HG03103 (cell line): ENCODE data around the gene GOLGA7B.
A peak's percentile ranks its signal among the peaks of the same experiment; 100 is the strongest.

ENCODE experiments used
- ATAC-seq: cut with Tn5 transposase; IDR thresholded peaks from one replicate; pipeline ENCODE4 v1.9.1; 2021; ENCODE audit warnings: low read depth; ENCODE audit not compliant: unreplicated experiment

Gene GOLGA7B

DNA sequence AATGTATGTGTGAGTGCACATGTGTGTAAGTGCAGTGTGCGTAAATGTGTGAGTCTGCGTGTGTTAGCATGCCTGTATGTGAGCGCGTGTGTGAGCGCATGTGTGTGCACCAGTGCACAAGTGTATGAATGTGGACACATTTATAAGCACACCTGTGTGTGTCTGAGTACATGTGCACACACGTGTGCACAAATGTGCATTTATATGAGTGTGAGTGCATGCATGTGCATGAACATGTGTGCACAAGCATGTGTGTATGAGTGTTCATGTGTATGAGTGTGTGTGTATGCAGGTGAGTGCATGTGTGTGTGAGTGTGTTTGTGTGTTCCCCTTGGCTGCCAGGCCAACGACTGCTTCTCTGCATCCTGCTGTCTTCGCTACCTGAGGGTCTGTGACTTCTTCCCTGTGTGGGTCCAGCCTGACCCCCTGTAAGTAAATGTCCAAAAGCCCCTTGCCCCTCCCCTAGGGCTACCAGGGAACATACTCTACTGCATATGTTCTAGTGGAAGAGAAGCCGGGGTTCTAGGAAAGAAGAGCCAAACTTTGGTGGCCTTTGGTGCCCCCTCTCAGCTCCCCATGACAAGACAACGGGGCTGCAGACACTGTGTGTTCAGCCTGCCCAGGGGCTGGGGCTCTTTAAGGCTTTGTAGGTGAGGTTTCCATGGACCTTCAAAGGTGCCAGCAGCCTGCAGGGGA lies 17.0 kb downstream of the GOLGA7B start:
- no peak for ATAC-seq

- no peak for ATAC-seq
Observed at GRCh38 chr10:97867220-97867800, 17.7 kb downstream of the GOLGA7B start.

DNA sequence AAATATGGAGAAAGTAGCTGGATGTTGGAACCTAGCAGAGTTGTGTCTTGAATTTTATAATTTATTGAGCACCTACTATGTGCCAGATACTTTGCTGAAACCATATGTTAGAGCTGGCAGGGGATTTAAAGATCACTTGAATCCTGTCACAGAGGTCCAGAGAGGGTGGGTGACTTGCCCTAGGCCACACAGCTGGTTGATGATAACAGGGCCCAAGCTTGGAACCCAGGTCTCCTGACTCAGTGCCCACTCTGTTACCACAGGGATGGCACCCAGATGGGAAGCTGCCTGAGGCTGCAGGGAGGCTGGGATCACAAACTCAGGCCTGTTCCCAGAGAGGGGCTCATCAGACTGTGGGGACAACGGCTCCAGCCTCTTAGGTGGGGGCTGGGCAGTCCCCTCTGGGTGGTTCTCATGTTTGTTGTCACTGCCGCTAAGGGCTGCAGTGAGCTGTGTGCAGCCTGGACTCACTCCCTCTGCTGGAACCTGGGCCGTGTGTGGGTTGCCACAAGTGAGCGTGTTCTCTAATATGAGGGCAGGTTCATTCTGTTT lies 18.6 kb downstream of the GOLGA7B start:
- no peak for ATAC-seq

GRCh38 chr10:97869091-97870042 lies 19.7 kb downstream of the GOLGA7B start:
- ATAC-seq = peak; percentile 97

GRCh38 chr10:97870990-97871389 lies 21.3 kb downstream of the GOLGA7B start:
- ATAC-seq = no peak

- ATAC-seq = no peak
Observed at GRCh38 chr10:97873569-97873968, 23.9 kb downstream of the GOLGA7B start.

DNA sequence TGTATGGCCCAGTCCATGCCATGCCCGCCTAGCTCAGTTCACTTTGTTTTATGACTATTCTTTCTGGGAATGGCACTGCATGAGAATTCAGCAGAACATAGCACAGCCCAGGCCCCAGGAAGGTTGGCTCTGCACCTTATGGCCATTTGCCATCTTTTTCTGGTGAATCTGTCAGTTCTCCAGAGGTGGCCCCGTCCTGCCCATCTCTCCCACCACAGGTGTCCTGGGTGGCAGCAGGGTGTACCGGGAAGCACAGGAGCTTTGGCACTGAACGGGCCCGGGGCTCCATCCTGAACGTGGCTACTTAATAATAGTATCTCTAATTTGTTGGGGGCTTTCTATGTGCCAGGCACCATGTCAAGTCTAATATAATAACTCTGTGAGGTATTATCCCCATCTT lies 24.7 kb downstream of the GOLGA7B start:
- ATAC-seq = no peak

DNA sequence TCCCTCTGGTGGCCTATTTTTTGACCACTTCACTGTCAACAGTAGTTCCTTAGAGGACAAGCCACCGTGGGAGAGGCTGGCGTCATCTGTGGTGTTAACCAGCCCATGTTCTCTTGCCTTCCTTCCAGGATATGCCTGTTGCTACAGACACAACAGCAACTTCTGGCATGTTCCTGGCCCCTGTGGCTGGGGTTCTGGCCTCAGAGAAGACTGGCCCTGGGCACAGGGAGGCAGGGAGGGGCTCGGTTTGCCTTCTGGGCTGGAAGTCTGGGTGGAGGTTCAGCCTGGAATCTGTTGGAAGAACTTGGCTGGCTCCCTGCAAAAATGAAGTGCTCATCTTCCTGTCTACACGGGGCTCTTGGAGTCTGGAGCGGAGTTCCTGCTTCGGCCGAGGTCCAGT lies 25.7 kb downstream of the GOLGA7B start:
- no peak for ATAC-seq

GRCh38 chr10:97876402-97876801 lies 26.8 kb downstream of the GOLGA7B start:
- ATAC-seq = no peak

DNA sequence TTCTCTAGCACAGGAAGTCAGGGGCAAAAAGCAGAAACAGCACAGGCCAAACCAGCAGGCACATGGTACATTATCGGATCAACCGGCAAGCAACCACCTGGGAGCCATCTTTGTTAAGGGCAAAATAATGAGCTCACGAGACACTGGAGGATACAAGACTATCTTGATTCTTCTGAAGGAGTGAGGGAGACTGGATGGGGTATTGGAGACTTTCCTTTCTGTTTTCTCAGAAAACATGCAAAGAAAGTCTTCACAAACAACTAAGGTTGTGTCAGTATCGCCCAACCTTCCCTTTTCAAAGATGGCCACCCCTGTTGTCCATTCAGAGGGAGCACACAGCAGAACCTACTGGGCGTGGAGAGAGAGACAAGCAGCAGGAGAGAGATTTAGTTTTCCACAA lies 29.6 kb downstream of the GOLGA7B start:
- no peak for ATAC-seq

GRCh38 chr10:97880109-97880508 lies 30.5 kb downstream of the GOLGA7B start:
- ATAC-seq = no peak

GRCh38 chr10:97882142-97883091 lies 32.8 kb downstream of the GOLGA7B start:
- ATAC-seq = no peak

- ATAC-seq = no peak
Observed at GRCh38 chr10:97883092-97883485, 33.4 kb downstream of the GOLGA7B start.

DNA sequence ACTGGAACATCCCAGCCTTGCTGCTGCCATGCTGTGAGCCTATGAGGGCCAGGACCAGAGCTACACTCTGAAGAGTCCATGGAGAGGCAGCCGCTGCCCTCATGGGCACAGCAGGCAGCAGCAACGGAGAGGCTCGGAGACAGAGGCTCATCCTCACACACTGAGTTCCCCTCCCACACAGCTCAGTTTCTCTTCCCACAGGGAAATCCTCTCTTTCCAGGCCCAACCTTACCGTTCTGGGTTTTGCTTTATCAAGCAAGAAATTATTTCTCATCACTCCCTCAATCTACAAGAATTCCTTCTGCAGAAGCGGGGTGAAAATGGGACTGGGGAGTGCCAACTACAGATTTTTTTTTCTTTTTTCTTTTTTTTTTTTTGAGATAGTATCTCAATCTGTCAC lies 36.6 kb downstream of the GOLGA7B start:
- no peak for ATAC-seq

DNA sequence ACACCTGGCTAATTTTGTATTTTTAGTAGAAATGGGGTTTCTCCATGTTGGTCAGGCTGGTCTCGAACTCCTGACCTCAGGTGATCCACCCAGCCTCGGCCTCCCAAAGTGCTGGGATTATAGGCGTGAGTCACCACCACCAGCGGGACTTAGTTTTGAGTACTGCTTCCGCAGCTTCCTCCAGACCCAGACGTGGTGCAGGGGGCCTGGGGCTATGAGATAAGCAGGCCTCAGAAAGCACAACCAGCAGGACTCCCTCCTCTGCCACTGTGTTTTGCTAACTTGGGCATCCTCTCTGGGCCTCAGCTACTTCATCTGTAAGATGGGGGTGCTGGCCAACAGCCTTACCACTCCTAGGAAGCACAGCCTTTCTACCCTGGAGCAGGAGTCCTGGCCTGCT lies 37.8 kb downstream of the GOLGA7B start:
- no peak for ATAC-seq

GRCh38 chr10:97888134-97888533 lies 38.5 kb downstream of the GOLGA7B start:
- ATAC-seq = no peak

DNA sequence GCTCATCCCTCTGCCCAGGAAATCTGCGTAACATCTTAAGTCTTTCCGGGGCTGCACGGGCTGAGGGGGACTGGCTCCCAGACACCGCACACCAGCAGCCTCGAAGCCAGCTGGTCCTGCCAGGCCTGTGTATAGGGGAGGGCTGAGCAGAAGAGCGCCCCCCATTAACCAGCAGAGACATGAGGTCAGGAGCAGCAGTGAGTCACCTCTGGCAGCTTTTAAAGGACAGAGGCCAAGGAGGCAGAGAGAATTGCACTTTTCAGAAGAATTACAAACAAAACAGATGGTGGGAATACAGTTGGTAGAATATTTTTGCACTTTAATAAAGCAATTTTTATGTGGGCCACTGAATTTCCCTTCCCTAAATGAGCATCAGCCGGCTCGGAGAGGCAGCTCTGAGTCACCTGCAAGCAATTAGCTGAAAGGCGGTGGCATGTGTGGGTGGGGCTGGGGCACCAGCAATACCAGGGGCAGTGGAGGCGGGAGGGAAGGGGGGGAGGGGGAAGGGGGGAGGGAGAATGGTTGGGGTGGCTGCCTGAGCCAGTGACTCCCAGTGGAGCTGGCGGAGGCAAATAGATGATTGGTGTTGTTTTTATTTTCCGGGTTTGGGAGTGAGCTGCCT lies 39.1 kb downstream of the GOLGA7B start:
- no peak for ATAC-seq

DNA sequence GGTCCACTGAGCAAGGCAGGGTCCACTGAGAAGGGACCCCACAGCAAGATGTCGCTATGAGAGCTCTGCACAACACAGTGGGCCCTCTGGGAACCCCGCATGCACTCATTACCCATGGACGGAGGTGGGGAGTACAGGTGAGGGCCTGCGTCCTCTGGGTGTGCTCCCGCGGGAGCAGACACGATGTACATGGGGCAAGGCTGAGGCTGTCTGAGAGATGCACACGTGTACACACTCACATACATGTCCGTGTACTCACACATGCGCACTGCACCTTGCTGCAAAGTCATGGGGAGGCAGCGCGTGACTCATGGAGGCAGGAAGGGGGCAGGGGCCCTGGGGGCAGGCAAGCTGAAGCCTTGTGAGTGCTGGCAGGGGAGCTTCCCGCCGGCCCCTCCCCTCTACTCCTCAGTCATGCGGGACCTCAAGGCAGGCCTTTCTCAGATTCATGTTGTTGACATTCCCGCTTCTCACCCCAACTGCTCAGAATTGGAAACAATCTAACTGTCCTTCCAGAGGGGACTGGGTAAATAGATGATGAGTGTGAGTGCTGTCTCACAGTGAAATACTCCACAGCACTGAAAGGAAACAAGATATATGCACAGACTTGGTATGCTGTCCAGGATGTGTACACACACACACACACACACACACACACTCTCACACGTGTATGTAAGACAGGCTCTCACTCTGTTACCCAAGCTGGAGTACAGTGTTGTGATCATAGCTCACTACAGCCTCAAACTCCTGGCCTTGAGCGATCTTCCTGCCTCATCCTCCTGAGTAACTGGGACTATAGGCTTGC lies 40.0 kb downstream of the GOLGA7B start:
- ATAC-seq = no peak
